HEK293 (cell line): Measurements from ENCODE around the gene PRR5.

Experiments used
- CTCF ChIA-PET: fragments of 350-600 bp; formaldehyde crosslinking; extraction: SDS; loops from one replicate; lab custom pipeline; 2021; ENCODE audit warnings: antibody characterized with exemption; lab: Yijun Ruan, JAX
- POLR2A ChIA-PET: fragments of 300-600 bp; formaldehyde crosslinking; extraction: SDS; loops from one replicate; lab custom pipeline; 2020; ENCODE audit warnings: antibody characterized with exemption, inconsistent platforms; lab: Yijun Ruan, JAX
- H3K27ac ChIP-seq: fragments of 200-500 bp; sonication (Bioruptor generic); 2 replicates; pipeline ENCODE4 v1.5.1; 2014; ENCODE audit warnings: low read depth, low read length, control low read depth, inconsistent platforms; ENCODE audit errors: extremely low read depth
- H3K36me3 ChIP-seq, 2 experiments: fragments of 200-500 bp in 1 of 2; sonication (Bioruptor generic) in 1 of 2; 1 replicate in 1 of 2; 2 replicates in 1 of 2; pipeline ENCODE4 v1.5.1; 2014 to 2017; ENCODE audit warnings: inconsistent platforms in 2 of 2, low read length in 2 of 2; ENCODE audit not compliant: control insufficient read depth in 2 of 2, insufficient read depth in 1 of 2
- H3K4me1 ChIP-seq: fragments of 200-500 bp; sonication (Bioruptor generic); 2 replicates; pipeline ENCODE4 v1.5.1; 2014; ENCODE audit warnings: mild to moderate bottlenecking, low read length, inconsistent platforms; ENCODE audit not compliant: control insufficient read depth, insufficient read depth
- H3K4me3 ChIP-seq: 2 replicates; pipeline ENCODE4 v1.5.1; 2011; ENCODE audit warnings: low read depth, mild to moderate bottlenecking, control low read depth, low read length, moderate library complexity
- H3K9me3 ChIP-seq: fragments of 200-500 bp; sonication (Bioruptor generic); 2 replicates; pipeline ENCODE4 v1.5.1; 2014; ENCODE audit warnings: low read depth, low read length, inconsistent platforms; ENCODE audit not compliant: control insufficient read depth, insufficient read depth
- CTCF ChIP-seq: fragments of 450-650 bp; formaldehyde crosslinking; IDR thresholded peaks from 2 replicates; pipeline ENCODE4 v1.5.1; 2016; ENCODE audit warnings: missing biosample characterization, missing genetic modification characterization
- GLI2 ChIP-seq: fragments of 450-650 bp; formaldehyde crosslinking; IDR thresholded peaks from 2 replicates; pipeline ENCODE4; 2017; ENCODE audit warnings: missing biosample characterization, missing genetic modification characterization, low read depth, borderline replicate concordance
- GLIS1 ChIP-seq: fragments of 450-650 bp; formaldehyde crosslinking; IDR thresholded peaks from 2 replicates; pipeline ENCODE4 v1.5.1; 2016; ENCODE audit warnings: missing biosample characterization, missing genetic modification characterization
- KLF9 ChIP-seq: fragments of 450-650 bp; formaldehyde crosslinking; IDR thresholded peaks from 2 replicates; pipeline ENCODE4 v1.5.1; 2016; ENCODE audit warnings: missing biosample characterization, missing genetic modification characterization, low read depth
- ZBTB11 ChIP-seq: fragments of 450-650 bp; formaldehyde crosslinking; conservative IDR thresholded peaks from 2 replicates; pipeline ENCODE4 v1.5.1; 2016; ENCODE audit warnings: low read depth, missing biosample characterization, missing genetic modification characterization
- ZBTB26 ChIP-seq: fragments of 450-650 bp; formaldehyde crosslinking; optimal IDR thresholded peaks from 2 replicates; pipeline ENCODE3; 2016; ENCODE audit warnings: missing biosample characterization, mild to moderate bottlenecking, missing genetic modification characterization
- ZIC2 ChIP-seq: fragments of 450-650 bp; formaldehyde crosslinking; IDR thresholded peaks from 2 replicates; pipeline ENCODE4 v1.5.1; 2016; ENCODE audit warnings: missing biosample characterization, missing genetic modification characterization
- ZNF175 ChIP-seq: fragments of 450-650 bp; formaldehyde crosslinking; IDR thresholded peaks from 2 replicates; pipeline ENCODE4 v1.5.1; 2016; ENCODE audit warnings: missing biosample characterization, missing genetic modification characterization
- ZNF473 ChIP-seq: fragments of 450-650 bp; formaldehyde crosslinking; IDR thresholded peaks from 2 replicates; pipeline ENCODE4 v1.5.1; 2017; ENCODE audit warnings: missing biosample characterization, missing genetic modification characterization
- ZNF488 ChIP-seq: fragments of 450-650 bp; formaldehyde crosslinking; IDR thresholded peaks from 2 replicates; pipeline ENCODE4 v1.5.1; 2016; ENCODE audit warnings: missing biosample characterization, missing genetic modification characterization
- ZNF621 ChIP-seq: fragments of 450-650 bp; formaldehyde crosslinking; IDR thresholded peaks from 2 replicates; pipeline ENCODE4 v1.5.1; 2017; ENCODE audit warnings: missing biosample characterization, missing genetic modification characterization
- ZNF658 ChIP-seq: fragments of 450-650 bp; formaldehyde crosslinking; IDR thresholded peaks from 2 replicates; pipeline ENCODE4; 2016; ENCODE audit warnings: missing biosample characterization, missing genetic modification characterization
- ZNF707 ChIP-seq: fragments of 450-650 bp; formaldehyde crosslinking; IDR thresholded peaks from 2 replicates; pipeline ENCODE4 v1.5.1; 2016; ENCODE audit warnings: missing biosample characterization, missing genetic modification characterization
- ZNF76 ChIP-seq: fragments of 450-650 bp; formaldehyde crosslinking; IDR thresholded peaks from 2 replicates; pipeline ENCODE4; 2016; ENCODE audit warnings: low read depth, missing biosample characterization, missing genetic modification characterization, borderline replicate concordance

Gene PRR5

GRCh38 chr22:44704159-44705021 is 2.4 kb downstream of the PRR5 start:
- no peak overlapping the region for H3K4me3 ChIP-seq
- no peaks in the 10 kb centered on the region for H3K9me3 ChIP-seq
- ChIA-PET POLR2A (no interaction called here), CTCF (interaction anchor here (0.6 to 1.5 kb wide), 4 partner anchors 8 to 1563 kb away, joined by 3 to 6 read pairs (median 4); no protein-coding TSS in a partner anchor)
- no peak overlapping the region for H3K27ac ChIP-seq
- TF ChIP-seq ZNF658 (no peak), CTCF (no peak), GLI2 (tag by site-specific recombination) (no peak), GLIS1 (tag by site-specific recombination) (0 out of 2 replicates have a peak, but pooled peaks have one; percentile 15), ZIC2 (tag by site-specific recombination) (0 out of 2 replicates have a peak, but pooled peaks have one; percentile 25), ZNF621 (tag by site-specific recombination) (no peak), ZNF473 (tag by site-specific recombination) (no peak)
- H3K36me3 ChIP-seq = no peaks in the 10 kb centered on the region
- no peaks in the 10 kb centered on the region; the same call in 1 of the 2 replicates for H3K4me1 ChIP-seq

GRCh38 chr22:44705022-44705297 is 3.0 kb downstream of the PRR5 start:
- no peak overlapping the region for H3K4me3 ChIP-seq
- CTCF ChIA-PET = interaction anchor here (0.6 to 1.5 kb wide), 4 partner anchors 9 to 1562 kb away, joined by 3 to 6 read pairs (median 4); no protein-coding TSS in a partner anchor
- TF ChIP-seq KLF9 (tag by site-specific recombination) (0 out of 2 replicates have a peak, but pooled peaks have one; percentile 40), ZBTB11 (tag by site-specific recombination) (no peak), ZNF175 (no peak), ZNF76 (no peak), ZBTB26 (tag by site-specific recombination) (no peak), ZNF707 (no peak), ZNF488 (tag by site-specific recombination) (no peak)
- no peaks in the 10 kb centered on the region for H3K36me3 ChIP-seq
- no peaks in the 10 kb centered on the region; the same call in 1 of the 2 replicates for H3K4me1 ChIP-seq
- POLR2A ChIA-PET = no interaction called here
- no peaks in the 10 kb centered on the region for H3K9me3 ChIP-seq
- H3K27ac ChIP-seq = no peak overlapping the region
